Omental fat pad (tissue), 4 donors: ENCODE measurements around the gene USP31. TPM values are rescaled to one million over a fixed set of nuclear protein-coding genes. Genes with fewer than 3 reads are reported as not detected.

Experiments
- ATAC-seq: fragments of 150-250 bp; one replicate; pipeline ENCODE4 v1.9.1; 2016; ENCODE audit warnings: mild to moderate bottlenecking, moderate library complexity; ENCODE audit not compliant: low FRiP score
- DNase-seq: peaks from one replicate; pipeline ENCODE4 v3.0.0-alpha.2; 2019; ENCODE audit warnings: low spot score
- CTCF ChIP-seq, 3 donors: fragments of 450-650 bp; IDR thresholded peaks; one replicate each; pipeline ENCODE4 v1.5.1; 2016 to 2017; ENCODE audit warnings: antibody characterized with exemption in 3 of 3, mild to moderate bottlenecking in 3 of 3, moderate library complexity in 2 of 3
- total RNA-seq, 4 donors: library from RNA; depleted of rRNA; stranded (reverse); fragments of >200 nt; gene quantifications; one replicate each; pipeline ENCODE4 v1.1.0, GENCODE V29; 2016

Gene USP31
- total RNA-seq, 4 donors from 2014 or later, result 12.7 to 17.5 (median 15.9) TPM

GRCh38 chr16:23134274-23134673 is 15.0 kb downstream of the USP31 start:
- ATAC-seq (no peak), DNase-seq (no peak)
- no peak for TF ChIP-seq CTCF (IDR thresholded peaks at IDR 0.05)

GRCh38 chr16:23132775-23133463 is 16.3 kb downstream of the USP31 start:
- no peak for TF ChIP-seq CTCF (IDR thresholded peaks at IDR 0.05)
- ATAC-seq (peak; percentile 76), DNase-seq (no peak)

GRCh38 chr16:23131931-23132621 is 17.2 kb downstream of the USP31 start:
- DNase-seq, result no peak
- ATAC-seq, result no peak
- no peak for TF ChIP-seq CTCF (IDR thresholded peaks at IDR 0.05)

- TF ChIP-seq CTCF (IDR thresholded peaks at IDR 0.05), result no peak
- no peak for ATAC-seq
- DNase-seq, result no peak
Measured at GRCh38 chr16:23131436-23131835, 17.8 kb downstream of the USP31 start.

- no peak for DNase-seq
- ATAC-seq, result no peak
- TF ChIP-seq CTCF (IDR thresholded peaks at IDR 0.05), result no peak
Measured at GRCh38 chr16:23131036-23131435, 18.2 kb downstream of the USP31 start.

- no peak for TF ChIP-seq CTCF (IDR thresholded peaks at IDR 0.05)
- no peak for ATAC-seq
- DNase-seq, result no peak
Measured at GRCh38 chr16:23129686-23130085, 19.6 kb downstream of the USP31 start.

GRCh38 chr16:23128056-23128455 is 21.2 kb downstream of the USP31 start:
- no peak for DNase-seq
- no peak for TF ChIP-seq CTCF (IDR thresholded peaks at IDR 0.05)
- no peak for ATAC-seq
